Endothelial cell of umbilical vein (primary cell): Measurements from ENCODE around the gene KCNH6. TPM values are rescaled to one million over a fixed set of nuclear protein-coding genes. Genes with fewer than 3 reads are reported as not detected.

ENCODE experiments used
- BruUV-seq: library from RNA; stranded (reverse); fragments of 400-500 nt; replicated peaks from 2 replicates; lab custom pipeline; 2021; lab: Mats Ljungman, UMichigan
- CTCF ChIA-PET: fragments of 300-600, 350-600 bp; sonication (Branson Sonifier 250); formaldehyde crosslinking; loops from one replicate; lab custom pipeline; 2021; ENCODE audit warnings: antibody characterized with exemption, inconsistent platforms; lab: Charles Lee
- POLR2A ChIA-PET: fragments of 300-600, 350-600 bp; sonication (Branson Sonifier 250); formaldehyde crosslinking; loops from one replicate; lab custom pipeline; 2021; ENCODE audit warnings: antibody characterized with exemption, inconsistent platforms; lab: Charles Lee
- DNase-seq: peaks from one replicate; pipeline ENCODE4 v3.0.0-alpha.2; 2011; ENCODE audit warnings: low read depth, low spot score
- FAIRE-seq: peaks from 2 replicates; lab custom pipeline; 2011; peaks lifted over from hg19 to GRCh38; lab: Jason Lieb, UNC
- H2AFZ ChIP-seq: 2 replicates; pipeline ENCODE4 v1.6.0; 2012; ENCODE audit warnings: low read depth, low read length, control low read depth, inconsistent platforms
- H3K27ac ChIP-seq: 2 replicates; pipeline ENCODE4 v1.5.1; 2011; ENCODE audit warnings: low read depth, mild to moderate bottlenecking, control low read depth, low read length, moderate library complexity; ENCODE audit not compliant: insufficient read depth
- H3K27me3 ChIP-seq, 2 experiments: 2 replicates each; pipeline versions ENCODE4 v1.6.0 to v1.6.1; 2011; ENCODE audit warnings: low read length in 2 of 2, mixed read lengths in 1 of 2; ENCODE audit not compliant: control insufficient read depth in 2 of 2, insufficient read depth in 2 of 2
- H3K36me3 ChIP-seq, 2 experiments: 2 replicates in 1 of 2; 3 replicates in 1 of 2; pipeline ENCODE4 v1.5.1; 2011; ENCODE audit warnings: low read length in 2 of 2, mild to moderate bottlenecking in 1 of 2, moderate library complexity in 1 of 2; ENCODE audit not compliant: control insufficient read depth in 2 of 2, insufficient read depth in 2 of 2; ENCODE audit errors: extremely low read depth in 1 of 2
- H3K4me1 ChIP-seq: 3 replicates; pipeline ENCODE4 v1.5.1; 2011; ENCODE audit warnings: mild to moderate bottlenecking, low read length; ENCODE audit not compliant: control insufficient read depth, insufficient read depth; ENCODE audit errors: extremely low read depth
- H3K4me2 ChIP-seq: 2 replicates; pipeline ENCODE4 v1.6.1; 2011; ENCODE audit warnings: low read length, control low read depth, mixed read lengths; ENCODE audit not compliant: insufficient read depth
- H3K4me3 ChIP-seq, 3 experiments: fragments of 200-600 bp in 1 of 3; sonication (generic), shearing (Covaris generic) in 1 of 3; replicated peaks in 1 of 3; 2 replicates each; pipeline ENCODE4 v1.5.1; 2011 to 2016; ENCODE audit warnings: control low read depth in 3 of 3, low read length in 3 of 3, mild to moderate bottlenecking in 2 of 3, inconsistent platforms in 1 of 3, low read depth in 1 of 3, moderate library complexity in 1 of 3; ENCODE audit not compliant: insufficient read depth in 1 of 3
- H3K79me2 ChIP-seq: 2 replicates; pipeline ENCODE4 v1.6.0; 2012; ENCODE audit warnings: low read length, inconsistent platforms; ENCODE audit not compliant: control insufficient read depth, insufficient read depth
- H3K9ac ChIP-seq: replicated peaks from 2 replicates; pipeline ENCODE3; 2011; ENCODE audit warnings: low read length, control low read depth; ENCODE audit not compliant: insufficient read depth; ENCODE audit errors: extremely low read depth
- H3K9me1 ChIP-seq: replicated peaks from 3 replicates; pipeline ENCODE4 v1.6.0; 2011; ENCODE audit warnings: mild to moderate bottlenecking, low read length; ENCODE audit not compliant: control insufficient read depth, insufficient read depth; ENCODE audit errors: extremely low read depth
- H3K9me3 ChIP-seq: replicated peaks from 2 replicates; pipeline ENCODE4 v1.5.1; 2012; ENCODE audit warnings: low read length, inconsistent platforms; ENCODE audit not compliant: control insufficient read depth, insufficient read depth
- H4K20me1 ChIP-seq: replicated peaks from 2 replicates; pipeline ENCODE3; 2011; ENCODE audit warnings: mild to moderate bottlenecking, low read length; ENCODE audit not compliant: control insufficient read depth, insufficient read depth; ENCODE audit errors: extremely low read depth
- EZH2 ChIP-seq: IDR thresholded peaks from 2 replicates; pipeline ENCODE4 v1.6.1; 2012; ENCODE audit warnings: borderline replicate concordance, low read depth, mild to moderate bottlenecking, moderate library complexity, low read length, inconsistent platforms; ENCODE audit not compliant: severe bottlenecking
- FOS ChIP-seq: IDR thresholded peaks from 2 replicates; pipeline ENCODE4 v1.6.1; 2011; ENCODE audit warnings: mild to moderate bottlenecking, low read length, moderate library complexity, borderline replicate concordance; ENCODE audit not compliant: insufficient read depth
- GATA2 ChIP-seq: IDR thresholded peaks from 2 replicates; pipeline ENCODE4 v1.7.0; 2011; ENCODE audit warnings: low read depth, mild to moderate bottlenecking, moderate library complexity, mixed read lengths, low read length; ENCODE audit not compliant: insufficient read length, insufficient read depth
- JUN ChIP-seq: IDR thresholded peaks from 2 replicates; pipeline ENCODE4 v1.6.1; 2011; ENCODE audit warnings: borderline replicate concordance, low read depth; ENCODE audit not compliant: insufficient read length, insufficient read depth
- MYC ChIP-seq: IDR thresholded peaks from one replicate; pipeline ENCODE4 v1.6.1; 2011; ENCODE audit warnings: mild to moderate bottlenecking, low read depth, low read length
- POLR2A ChIP-seq: IDR thresholded peaks from 2 replicates; pipeline ENCODE4 v1.6.1; 2012; ENCODE audit warnings: low read depth, mild to moderate bottlenecking, control low read depth, low read length
- POLR2AphosphoS5 ChIP-seq: IDR thresholded peaks from 2 replicates; pipeline ENCODE4 v1.6.1; 2012; ENCODE audit warnings: low read depth, mild to moderate bottlenecking, control low read depth, low read length, moderate library complexity; ENCODE audit not compliant: insufficient read depth
- dilution Hi-C: fragments of 300-500 bp; cut with MboI; formaldehyde crosslinking; loops from one replicate; pipeline ENCODE4 v1.15.0; 2019; ENCODE audit warnings: low sequenced_read_pairs; ENCODE audit not compliant: extremely low pct_ligation_motif_present
- intact Hi-C: fragments of 100-400 bp; cut with micrococcal nuclease; formaldehyde crosslinking; loops from one replicate; pipeline ENCODE4 v1.10.0; 2022
- polyA plus RNA-seq, 4 experiments: library from polyadenylated mRNA; depleted of rRNA in 3 of 4; stranded (reverse) in 3 of 4; unstranded in 1 of 4; fragments of >200 nt; gene quantifications; 2 replicates each; pipeline versions ENCODE4 v1.2.1 to v1.2.3, GENCODE V29; 2011 to 2012; ENCODE audit warnings: missing spikeins in 1 of 4
- total RNA-seq: library from RNA; stranded (reverse); gene quantifications from 2 replicates; pipeline ENCODE4 v1.2.3, GENCODE V29; 2021
- TF ChIP-seq, protein P1 (sequence below), 2 donors: IDR thresholded peaks; 1 replicate in 1 of 2; 2 replicates in 1 of 2; pipeline ENCODE4 v1.5.1; 2011; ENCODE audit warnings: low read length in 2 of 2, mild to moderate bottlenecking in 2 of 2, moderate library complexity in 2 of 2, control low read depth in 1 of 2, inconsistent platforms in 1 of 2, low read depth in 1 of 2; ENCODE audit not compliant: insufficient read depth in 1 of 2; ENCODE audit errors: extremely low read depth in 1 of 2
- TF ChIP-seq, protein P2 (sequence below): IDR thresholded peaks from 2 replicates; pipeline ENCODE4 v1.6.1; 2011; ENCODE audit not compliant: insufficient read depth, insufficient read length

Gene KCNH6
- total and polyA plus RNA-seq, 2 donors (not counting 3 experiments of a cell fraction or from before 2014, with no cell fraction given) = 0.07 TPM; not detected in 1

DNA sequence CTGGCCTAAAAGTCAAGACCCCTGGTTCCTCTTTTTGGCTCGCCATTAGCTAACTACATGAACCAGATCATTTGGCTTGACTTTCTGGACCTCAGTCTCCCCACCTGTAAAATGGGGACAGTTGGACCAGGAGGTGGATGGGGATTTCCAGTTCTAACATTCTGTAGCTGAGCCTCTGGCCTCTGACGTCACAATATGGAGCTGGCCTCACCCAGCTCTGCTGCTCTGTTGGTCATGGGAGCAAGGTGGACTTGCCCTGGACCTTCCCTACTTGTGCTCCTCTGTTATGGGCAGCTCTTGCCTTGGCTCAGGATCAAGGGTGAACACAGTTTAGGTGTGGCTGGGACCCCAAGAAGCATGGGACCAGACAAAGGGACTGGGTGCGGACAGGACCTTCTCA lies 16.5 kb upstream of the KCNH6 start:
- CTCF ChIA-PET = interaction anchor here (1.3 kb wide), 1 partner anchor 16 kb away, joined by 4 read pairs; the partner anchor contains the start of gene KCNH6
- dilution Hi-C loops = no loop called here
- POLR2A ChIA-PET = no interaction called here

DNA sequence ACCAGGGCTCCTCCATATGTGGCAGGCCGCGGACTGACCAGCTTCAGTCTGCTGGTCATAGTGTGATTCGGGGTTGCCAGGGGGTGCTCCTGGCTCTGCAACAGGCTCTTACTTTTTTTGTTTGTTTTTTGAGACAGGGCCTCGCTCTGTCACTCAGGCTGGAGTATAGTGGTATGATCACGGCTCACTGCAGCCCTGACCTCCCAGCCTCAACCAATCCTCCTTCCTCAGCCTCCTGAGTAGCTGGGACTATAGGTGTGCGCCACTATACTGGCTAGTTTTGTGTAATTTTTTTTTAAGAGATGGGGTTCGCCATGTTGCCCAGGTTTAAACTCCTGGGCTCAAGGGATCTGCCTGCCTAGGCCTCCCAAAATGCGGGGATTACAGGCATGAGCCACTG lies 11.8 kb upstream of the KCNH6 start:
- no peak for FAIRE-seq
- Histone ChIP-seq H3K4me2 (no peak overlapping the region), H3K4me3 (no peak overlapping the region), H3K9me1 (no peaks in the 10 kb centered on the region), H4K20me1 (no peaks in the 10 kb centered on the region), H3K79me2 (no peaks in the 10 kb centered on the region), H3K27ac (no peak overlapping the region), H2AFZ (no peak overlapping the region), H3K4me1 (no peaks in the 10 kb centered on the region), H3K9ac (no peak overlapping the region), H3K27me3 (peaks cover 2 to 4% of the 10 kb centered on the region in 2 experiments), H3K9me3 (no peaks in the 10 kb centered on the region), H3K36me3 (no peaks in the 10 kb centered on the region)
- dilution Hi-C loops (no loop called here), intact Hi-C loops (no loop called here)
- DNase-seq = no peak
- BruUV-seq = no TSS peak
- no peak for TF ChIP-seq EZH2
- no peak for TF ChIP-seq POLR2A
- no peak for TF ChIP-seq FOS
- TF ChIP-seq JUN = no peak
- TF ChIP-seq, protein P1, sequence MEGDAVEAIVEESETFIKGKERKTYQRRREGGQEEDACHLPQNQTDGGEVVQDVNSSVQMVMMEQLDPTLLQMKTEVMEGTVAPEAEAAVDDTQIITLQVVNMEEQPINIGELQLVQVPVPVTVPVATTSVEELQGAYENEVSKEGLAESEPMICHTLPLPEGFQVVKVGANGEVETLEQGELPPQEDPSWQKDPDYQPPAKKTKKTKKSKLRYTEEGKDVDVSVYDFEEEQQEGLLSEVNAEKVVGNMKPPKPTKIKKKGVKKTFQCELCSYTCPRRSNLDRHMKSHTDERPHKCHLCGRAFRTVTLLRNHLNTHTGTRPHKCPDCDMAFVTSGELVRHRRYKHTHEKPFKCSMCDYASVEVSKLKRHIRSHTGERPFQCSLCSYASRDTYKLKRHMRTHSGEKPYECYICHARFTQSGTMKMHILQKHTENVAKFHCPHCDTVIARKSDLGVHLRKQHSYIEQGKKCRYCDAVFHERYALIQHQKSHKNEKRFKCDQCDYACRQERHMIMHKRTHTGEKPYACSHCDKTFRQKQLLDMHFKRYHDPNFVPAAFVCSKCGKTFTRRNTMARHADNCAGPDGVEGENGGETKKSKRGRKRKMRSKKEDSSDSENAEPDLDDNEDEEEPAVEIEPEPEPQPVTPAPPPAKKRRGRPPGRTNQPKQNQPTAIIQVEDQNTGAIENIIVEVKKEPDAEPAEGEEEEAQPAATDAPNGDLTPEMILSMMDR (IDR thresholded peaks at IDR 0.05; ENCODE audit: extremely low read depth in 1 of 2, insufficient read depth in 1 of 2, low read depth in 1 of 2, low read length in 2 of 2) = no peak
- TF ChIP-seq MYC = no peak
- TF ChIP-seq, protein P2, sequence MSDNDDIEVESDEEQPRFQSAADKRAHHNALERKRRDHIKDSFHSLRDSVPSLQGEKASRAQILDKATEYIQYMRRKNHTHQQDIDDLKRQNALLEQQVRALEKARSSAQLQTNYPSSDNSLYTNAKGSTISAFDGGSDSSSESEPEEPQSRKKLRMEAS = no peak
- TF ChIP-seq GATA2 = no peak
- TF ChIP-seq POLR2AphosphoS5 = no peak
- ChIA-PET CTCF (no interaction called here), POLR2A (no interaction called here)

More for the DNA sequence above, 16.5 kb upstream of the KCNH6 start:
- H2AFZ ChIP-seq = no peak overlapping the region
- intact Hi-C loops = no loop called here
- no TSS peak for BruUV-seq
- TF ChIP-seq EZH2 (no peak), FOS (no peak)
- H3K4me2 ChIP-seq = no peak overlapping the region
- H3K9me3 ChIP-seq = no peaks in the 10 kb centered on the region
- H3K4me3 ChIP-seq = no peak overlapping the region
- no peak overlapping the region for H3K9ac ChIP-seq
- H3K79me2 ChIP-seq = no peaks in the 10 kb centered on the region
- H3K4me1 ChIP-seq = no peaks in the 10 kb centered on the region
- no peaks in the 10 kb centered on the region for H4K20me1 ChIP-seq
- H3K9me1 ChIP-seq = no peaks in the 10 kb centered on the region
- H3K27ac ChIP-seq = no peak overlapping the region
- peaks cover 0 to 13% of the 10 kb centered on the region in 2 experiments for H3K27me3 ChIP-seq
- H3K36me3 ChIP-seq = no peaks in the 10 kb centered on the region
- DNase-seq = no peak
- FAIRE-seq = no peak
